ENCODE results near the gene UBE2E2.

Gene UBE2E2

GRCh38 chr3:23624305-23624704, 421.2 kb downstream of the UBE2E2 start:
- no peaks in the 10 kb centered on the region for H3K36me3 Mint-ChIP-seq
- no peaks in the 10 kb centered on the region for H3K9me3 Mint-ChIP-seq
- no peak overlapping the region for H3K4me3 Mint-ChIP-seq
- H3K27ac Mint-ChIP-seq = no peak overlapping the region
- H3K4me1 Mint-ChIP-seq = no peaks in the 10 kb centered on the region
- peaks cover 5% of the 10 kb centered on the region for H3K27me3 Mint-ChIP-seq

DNA sequence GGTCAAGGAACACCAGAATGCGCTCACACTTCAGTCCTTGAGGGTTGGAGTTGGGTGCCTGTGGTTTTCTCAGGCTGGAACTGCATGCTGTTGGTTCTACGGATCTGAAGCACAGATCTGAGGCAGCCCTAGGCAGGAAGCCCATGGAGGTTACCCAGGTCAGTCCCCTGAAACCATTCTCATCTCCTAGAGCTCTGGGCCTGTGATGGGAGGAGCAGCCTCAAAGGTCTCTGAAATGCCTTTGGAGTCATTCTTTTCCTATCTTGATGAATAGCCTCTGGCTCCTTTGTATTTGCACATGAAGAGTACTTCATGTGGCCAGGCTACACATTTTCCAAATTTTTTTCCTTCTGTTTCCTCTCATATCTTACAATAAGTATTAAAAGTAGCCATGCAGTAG, 423.3 kb downstream of the UBE2E2 start:
- no peaks in the 10 kb centered on the region for H3K4me1 Mint-ChIP-seq
- no peak overlapping the region for H3K4me3 Mint-ChIP-seq
- no peak overlapping the region for H3K27ac Mint-ChIP-seq
- no peaks in the 10 kb centered on the region for H3K36me3 Mint-ChIP-seq
- no peaks in the 10 kb centered on the region for H3K9me3 Mint-ChIP-seq
- peaks cover 6% of the 10 kb centered on the region for H3K27me3 Mint-ChIP-seq

GRCh38 chr3:23629181-23629894, 426.2 kb downstream of the UBE2E2 start:
- H3K9me3 Mint-ChIP-seq = no peaks in the 10 kb centered on the region
- peaks cover 6% of the 10 kb centered on the region for H3K27me3 Mint-ChIP-seq
- no peak overlapping the region for H3K4me3 Mint-ChIP-seq
- no peaks in the 10 kb centered on the region for H3K36me3 Mint-ChIP-seq
- no peaks in the 10 kb centered on the region for H3K4me1 Mint-ChIP-seq
- no peak overlapping the region for H3K27ac Mint-ChIP-seq

- Mint-ChIP-seq H3K4me3 (no peak overlapping the region), H3K9me3 (no peaks in the 10 kb centered on the region), H3K27ac (no peak overlapping the region), H3K36me3 (no peaks in the 10 kb centered on the region), H3K4me1 (no peaks in the 10 kb centered on the region), H3K27me3 (peaks cover 6% of the 10 kb centered on the region)
These were observed 430.3 kb downstream of the UBE2E2 start for GRCh38 chr3:23633261-23633960.

GRCh38 chr3:23637339-23637738, 434.2 kb downstream of the UBE2E2 start:
- H3K27ac Mint-ChIP-seq = no peak overlapping the region
- no peaks in the 10 kb centered on the region for H3K36me3 Mint-ChIP-seq
- H3K4me3 Mint-ChIP-seq = no peak overlapping the region
- H3K9me3 Mint-ChIP-seq = no peaks in the 10 kb centered on the region
- H3K4me1 Mint-ChIP-seq = no peaks in the 10 kb centered on the region
- no peaks in the 10 kb centered on the region for H3K27me3 Mint-ChIP-seq

GRCh38 chr3:23640471-23641146, 437.5 kb downstream of the UBE2E2 start:
- no peaks in the 10 kb centered on the region for H3K4me1 Mint-ChIP-seq
- no peaks in the 10 kb centered on the region for H3K36me3 Mint-ChIP-seq
- no peaks in the 10 kb centered on the region for H3K9me3 Mint-ChIP-seq
- no peak overlapping the region for H3K27ac Mint-ChIP-seq
- H3K4me3 Mint-ChIP-seq = no peak overlapping the region
- H3K27me3 Mint-ChIP-seq = peaks cover 2% of the 10 kb centered on the region

Measured in activated naive CD4-positive, alpha-beta T cell treated with anti-CD3 and anti-CD28 coated beads, Interleukin-2, amount 50 U/mL, for 24 hours (primary cell).